Transverse colon (tissue), 3 donors: ENCODE measurements around the gene WEE1.

Experiments
- CTCF ChIP-seq, 5 experiments: fragments of 200-600 bp in 3 of 5; fragments of 450-650 bp in 2 of 5; sonication (generic) in 3 of 5; IDR thresholded peaks; 1 replicate in 2 of 5; 2 replicates in 3 of 5; pipeline ENCODE4 v1.5.1; 2016 to 2017; ENCODE audit warnings: antibody characterized with exemption in 5 of 5, inconsistent platforms in 3 of 5, mild to moderate bottlenecking in 2 of 5, moderate library complexity in 1 of 5
- EP300 ChIP-seq: sonication (generic); formaldehyde crosslinking; IDR thresholded peaks from one replicate; pipeline ENCODE4 v1.6.1; 2017; ENCODE audit warnings: antibody characterized with exemption, low read depth
- POLR2A ChIP-seq: fragments of 450-650 bp; IDR thresholded peaks from one replicate; pipeline ENCODE4 v1.6.1; 2016; ENCODE audit warnings: antibody characterized with exemption, mild to moderate bottlenecking, moderate library complexity

DNA sequence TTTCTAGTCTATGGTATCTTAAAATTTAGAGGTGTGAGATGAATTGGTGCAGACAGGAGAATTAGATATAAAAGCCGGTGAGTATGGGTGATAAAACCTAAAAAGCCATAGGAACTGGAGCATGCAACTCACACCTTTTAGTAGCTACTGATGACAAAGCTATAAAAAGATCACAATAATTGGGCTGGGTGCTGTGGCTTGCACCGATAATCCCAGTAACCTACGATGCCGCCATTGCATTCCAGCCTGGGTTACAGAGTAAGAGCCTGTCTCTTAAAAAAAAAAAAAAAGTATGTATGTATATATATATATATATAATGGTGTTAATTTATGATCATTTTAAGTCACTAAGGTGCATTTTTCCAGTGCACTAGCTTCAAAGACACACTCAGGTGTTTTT is 17.2 kb downstream of the WEE1 start:
- TF ChIP-seq CTCF (IDR thresholded peaks at IDR 0.05) (no peak), POLR2A (no peak), EP300 (no peak)
